Left lung (tissue), 10 donors: ENCODE measurements around the gene WHRN. TPM values are rescaled to one million over a fixed set of nuclear protein-coding genes. Genes with fewer than 3 reads are reported as not detected.

Experiments used
- ATAC-seq: fragments of 200-7000 bp; cut with Tn5 transposase; one replicate; pipeline ENCODE4 v1.9.1; 2020; ENCODE audit warnings: moderate library complexity
- DNase-seq, 4 donors: peaks; one replicate each; pipeline ENCODE4 v3.0.0-alpha.2; 2013 to 2020
- H3K27ac ChIP-seq, 2 donors: fragments of 200-600 bp; sonication (generic) in 1 of 2; one replicate each; pipeline versions ENCODE4 v1.5.0 to v1.8.0; 2020 to 2021
- H3K27me3 ChIP-seq, 2 donors: fragments of 200-600 bp; sonication (generic) in 1 of 2; one replicate each; pipeline versions ENCODE4 v1.5.0 to v1.8.0; 2020 to 2021
- H3K36me3 ChIP-seq, 2 donors: fragments of 200-600 bp; sonication (generic) in 1 of 2; one replicate each; pipeline versions ENCODE4 v1.5.0 to v1.8.0; 2020 to 2021
- H3K4me1 ChIP-seq, 2 donors: fragments of 200-600 bp; one replicate each; pipeline ENCODE4 v1.8.0; 2021
- H3K4me3 ChIP-seq, 2 donors: fragments of 200-600 bp; sonication (generic) in 1 of 2; one replicate each; pipeline versions ENCODE4 v1.5.0 to v1.8.0; 2020 to 2021; ENCODE audit warnings: mild to moderate bottlenecking in 1 of 2
- H3K9me3 ChIP-seq, 2 donors: fragments of 200-600 bp; sonication (generic) in 1 of 2; one replicate each; pipeline versions ENCODE4 v1.5.0 to v1.8.0; 2020 to 2021
- CTCF ChIP-seq, 2 donors: fragments of 200-600 bp; sonication (generic) in 1 of 2; IDR thresholded peaks; one replicate each; pipeline versions ENCODE4 v1.5.0 to v1.8.0; 2021; ENCODE audit warnings: antibody characterized with exemption in 2 of 2
- intact Hi-C, 2 donors: fragments of 100-400 bp; cut with DNase I; formaldehyde crosslinking; loops; one replicate each; pipeline versions ENCODE4 v1.11.2 to v1.14.2; 2022
- polyA plus RNA-seq, 6 donors: library from polyadenylated mRNA; unstranded; fragments of 120-200 nt; gene quantifications; one replicate each; pipeline ENCODE4 v1.2.1, GENCODE V29; 2013; ENCODE audit not compliant: insufficient read length in 6 of 6
- total RNA-seq, 2 donors: library from RNA; stranded (reverse); fragmentation: NEBNext Ultra II Directional; extraction: Animal tissue kit (Norgen Biotek cat#: 25700); gene quantifications; one replicate each; pipeline ENCODE4 v1.2.1, GENCODE V29; 2021
- donor health status: DM: no; HTN: yes; CAD: no.
- donor health status: DM: no; HTN: no; CAD: no.

WHRN gene
- total and polyA plus RNA-seq, 8 donors, result 5.1 to 17.3 (median 10.7) TPM

- ATAC-seq (no peak), DNase-seq (no peak)
- Histone ChIP-seq H3K4me1 (peaks cover 24 to 90% of the 10 kb centered on the region in 2 donors), H3K27ac (peak overlapping the region; percentile 82 to 84), H3K27me3 (no peaks in the 10 kb centered on the region), H3K9me3 (no peaks in the 10 kb centered on the region), H3K4me3 (no peak overlapping the region), H3K36me3 (peaks cover 0 to 49% of the 10 kb centered on the region in 2 donors)
- no peak for TF ChIP-seq CTCF (IDR thresholded peaks at IDR 0.05)
- intact Hi-C loops, result no loop called here
Measured at GRCh38 chr9:114367366-114367765, 137.9 kb downstream of the WHRN start.

- ATAC-seq (peak; percentile 71), DNase-seq (peak in 1 of 4 donors; percentile 43)
- Histone ChIP-seq H3K9me3 (no peaks in the 10 kb centered on the region), H3K4me3 (no peak overlapping the region), H3K27me3 (no peaks in the 10 kb centered on the region), H3K4me1 (peaks cover 18 to 82% of the 10 kb centered on the region in 2 donors), H3K36me3 (peaks cover 0 to 55% of the 10 kb centered on the region in 2 donors), H3K27ac (peak overlapping the region; percentile 82 to 84)
- no peak for TF ChIP-seq CTCF (IDR thresholded peaks at IDR 0.05)
- intact Hi-C loops, result no loop called here
Measured at GRCh38 chr9:114366334-114367128, 138.7 kb downstream of the WHRN start.

- H3K4me3 ChIP-seq, result no peak overlapping the region
- no peak for TF ChIP-seq CTCF (IDR thresholded peaks at IDR 0.05)
- peaks cover 18 to 69% of the 10 kb centered on the region in 2 donors for H3K4me1 ChIP-seq
- peaks cover 0 to 58% of the 10 kb centered on the region in 2 donors for H3K36me3 ChIP-seq
- H3K9me3 ChIP-seq, result no peaks in the 10 kb centered on the region
- ATAC-seq, result no peak
- H3K27me3 ChIP-seq, result no peaks in the 10 kb centered on the region
- intact Hi-C loops, result no loop called here
- DNase-seq, result no peak
- peak overlapping the region in 1 of 2 donors; percentile 77 for H3K27ac ChIP-seq
Measured at GRCh38 chr9:114365194-114365593, 140.1 kb downstream of the WHRN start.

- intact Hi-C loops, result no loop called here
- peak overlapping the region; percentile 63 to 77 for H3K27ac ChIP-seq
- no peaks in the 10 kb centered on the region for H3K27me3 ChIP-seq
- peak; percentile 12 for ATAC-seq
- H3K4me1 ChIP-seq, result peaks cover 18 to 61% of the 10 kb centered on the region in 2 donors
- no peak overlapping the region for H3K4me3 ChIP-seq
- no peaks in the 10 kb centered on the region for H3K9me3 ChIP-seq
- no peak for TF ChIP-seq CTCF (IDR thresholded peaks at IDR 0.05)
- no peak for DNase-seq
- H3K36me3 ChIP-seq, result peaks cover 0 to 66% of the 10 kb centered on the region in 2 donors
Measured at GRCh38 chr9:114364134-114365041, 140.9 kb downstream of the WHRN start.

GRCh38 chr9:114363424-114363823 is 141.8 kb downstream of the WHRN start:
- DNase-seq, result no peak
- H3K4me1 ChIP-seq, result peaks cover 18 to 52% of the 10 kb centered on the region in 2 donors
- no peak overlapping the region for H3K4me3 ChIP-seq
- intact Hi-C loops, result no loop called here
- H3K9me3 ChIP-seq, result no peaks in the 10 kb centered on the region
- H3K36me3 ChIP-seq, result peaks cover 0 to 73% of the 10 kb centered on the region in 2 donors
- peak overlapping the region in 1 of 2 donors; percentile 77 for H3K27ac ChIP-seq
- no peak for TF ChIP-seq CTCF (IDR thresholded peaks at IDR 0.05)
- no peak for ATAC-seq
- H3K27me3 ChIP-seq, result no peaks in the 10 kb centered on the region
